ENCODE results near the gene DOK3.
A peak's percentile ranks its signal among the peaks of the same experiment; 100 is the strongest.

The DOK3 gene, protein sequence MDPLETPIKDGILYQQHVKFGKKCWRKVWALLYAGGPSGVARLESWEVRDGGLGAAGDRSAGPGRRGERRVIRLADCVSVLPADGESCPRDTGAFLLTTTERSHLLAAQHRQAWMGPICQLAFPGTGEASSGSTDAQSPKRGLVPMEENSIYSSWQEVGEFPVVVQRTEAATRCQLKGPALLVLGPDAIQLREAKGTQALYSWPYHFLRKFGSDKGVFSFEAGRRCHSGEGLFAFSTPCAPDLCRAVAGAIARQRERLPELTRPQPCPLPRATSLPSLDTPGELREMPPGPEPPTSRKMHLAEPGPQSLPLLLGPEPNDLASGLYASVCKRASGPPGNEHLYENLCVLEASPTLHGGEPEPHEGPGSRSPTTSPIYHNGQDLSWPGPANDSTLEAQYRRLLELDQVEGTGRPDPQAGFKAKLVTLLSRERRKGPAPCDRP

DNA sequence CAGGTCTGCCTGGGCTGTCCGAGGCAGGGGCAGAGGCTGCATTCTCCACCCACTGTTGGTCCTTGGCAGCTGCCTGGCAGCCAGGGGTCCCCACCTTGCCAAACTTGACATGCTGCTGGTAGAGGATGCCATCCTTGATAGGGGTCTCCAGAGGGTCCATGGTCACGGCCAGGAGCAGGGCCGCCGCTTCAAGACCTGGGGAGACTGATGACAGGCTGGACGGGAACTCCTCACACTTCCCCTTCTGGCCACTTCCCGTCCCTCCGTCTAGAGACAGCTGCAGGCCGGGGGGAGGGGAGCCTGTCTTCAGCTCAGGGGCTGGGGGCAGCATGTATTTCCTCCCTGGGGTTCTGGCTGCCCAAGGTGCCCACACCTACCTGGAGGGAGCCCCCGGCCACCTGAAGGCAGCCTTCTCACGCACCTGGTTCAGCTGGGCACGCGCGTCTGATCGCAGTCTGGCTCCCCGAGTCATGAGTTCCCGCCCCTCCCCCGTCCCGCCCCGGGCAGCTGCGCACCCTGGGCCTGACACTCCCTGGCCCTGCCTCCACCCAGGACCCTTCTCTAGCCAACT is at the start of gene DOK3:
Gene DOK3 (minus strand): TSS at position 446 of the 571 bp plus-strand sequence. CDS start 286 bp downstream, at position 160.
- H3F3A ChIP-seq (ENCODE audit: insufficient read depth): peaks cover 35% of the 10 kb centered on the region
- H3K4me3 ChIP-seq (ENCODE audit: insufficient read depth, low read length, poor library complexity, severe bottlenecking): peak within 1 kb of the TSS; percentile 66
- peak within 1 kb of the TSS; percentile 92 for H3K4me2 ChIP-seq (ENCODE audit: low read depth, low read length, poor library complexity, severe bottlenecking)

DNA sequence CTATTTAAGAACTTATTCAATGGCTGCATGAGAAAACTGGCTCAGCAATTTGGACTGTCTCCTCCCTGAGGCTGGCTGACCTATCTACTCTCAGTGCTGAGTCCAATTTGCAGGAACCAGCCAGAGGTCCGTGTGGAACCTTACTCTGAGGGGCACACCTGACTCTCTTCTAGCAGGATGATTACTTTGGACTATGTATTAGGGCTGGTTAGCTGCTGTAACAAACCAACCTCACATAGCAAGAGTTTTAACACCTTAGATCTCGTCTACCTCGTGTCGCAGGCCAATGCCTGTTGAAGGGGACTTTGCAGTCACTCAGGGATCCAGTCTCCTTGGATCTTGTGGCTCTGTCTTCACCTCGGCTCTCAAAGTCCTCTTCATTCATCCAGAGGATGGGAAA is 48.2 kb upstream of the DOK3 start:
- no peak overlapping the region for H2AFZ ChIP-seq (ENCODE audit: low read depth, low read length, severe bottlenecking)
- no peaks in the 10 kb centered on the region for H3K9me2 ChIP-seq (replicated peaks; ENCODE audit: insufficient read depth, low read length)
- H4K20me1 ChIP-seq (ENCODE audit: low read depth, low read length): no peaks in the 10 kb centered on the region
- peaks cover 13% of the 10 kb centered on the region for H3K79me2 ChIP-seq (ENCODE audit: insufficient read depth, low read length)
- no peaks in the 10 kb centered on the region for H3K9me3 ChIP-seq (ENCODE audit: insufficient read depth, low read length)
- TF ChIP-seq, protein P1, sequence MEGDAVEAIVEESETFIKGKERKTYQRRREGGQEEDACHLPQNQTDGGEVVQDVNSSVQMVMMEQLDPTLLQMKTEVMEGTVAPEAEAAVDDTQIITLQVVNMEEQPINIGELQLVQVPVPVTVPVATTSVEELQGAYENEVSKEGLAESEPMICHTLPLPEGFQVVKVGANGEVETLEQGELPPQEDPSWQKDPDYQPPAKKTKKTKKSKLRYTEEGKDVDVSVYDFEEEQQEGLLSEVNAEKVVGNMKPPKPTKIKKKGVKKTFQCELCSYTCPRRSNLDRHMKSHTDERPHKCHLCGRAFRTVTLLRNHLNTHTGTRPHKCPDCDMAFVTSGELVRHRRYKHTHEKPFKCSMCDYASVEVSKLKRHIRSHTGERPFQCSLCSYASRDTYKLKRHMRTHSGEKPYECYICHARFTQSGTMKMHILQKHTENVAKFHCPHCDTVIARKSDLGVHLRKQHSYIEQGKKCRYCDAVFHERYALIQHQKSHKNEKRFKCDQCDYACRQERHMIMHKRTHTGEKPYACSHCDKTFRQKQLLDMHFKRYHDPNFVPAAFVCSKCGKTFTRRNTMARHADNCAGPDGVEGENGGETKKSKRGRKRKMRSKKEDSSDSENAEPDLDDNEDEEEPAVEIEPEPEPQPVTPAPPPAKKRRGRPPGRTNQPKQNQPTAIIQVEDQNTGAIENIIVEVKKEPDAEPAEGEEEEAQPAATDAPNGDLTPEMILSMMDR (IDR thresholded peaks at IDR 0.05; ENCODE audit: insufficient read depth, low read length, poor library complexity, severe bottlenecking): no peak
- no peak for TF ChIP-seq EZH2phosphoT487 (conservative IDR thresholded peaks at IDR 0.05; ENCODE audit: low read length)
- H3K36me3 ChIP-seq (ENCODE audit: low read length): no peaks in the 10 kb centered on the region
- no peak overlapping the region for H3K4me3 ChIP-seq (ENCODE audit: insufficient read depth, low read length, poor library complexity, severe bottlenecking)
- no peaks in the 10 kb centered on the region for H3K27me3 ChIP-seq (ENCODE audit: low read length)
- H3K9ac ChIP-seq (ENCODE audit: low read length): no peak overlapping the region
- no peaks in the 10 kb centered on the region for H3F3A ChIP-seq (ENCODE audit: insufficient read depth)
- H3K4me2 ChIP-seq (ENCODE audit: low read depth, low read length, poor library complexity, severe bottlenecking): no peak overlapping the region
- no peak overlapping the region for H3K27ac ChIP-seq (ENCODE audit: low read depth, low read length)

More for the DNA sequence above, at the start of gene DOK3:
- Histone ChIP-seq H3K79me2 (ENCODE audit: insufficient read depth, low read length) (peaks cover 20% of the 10 kb centered on the region; the same call in 1 of the 2 replicates), H3K9ac (ENCODE audit: low read length) (peak within 1 kb of the TSS; percentile 88), H4K20me1 (ENCODE audit: low read depth, low read length) (no peaks in the 10 kb centered on the region), H3K27me3 (ENCODE audit: low read length) (no peaks in the 10 kb centered on the region), H2AFZ (ENCODE audit: low read depth, low read length, severe bottlenecking) (no peak within 1 kb of the TSS), H3K27ac (ENCODE audit: low read depth, low read length) (peak within 1 kb of the TSS; percentile 95), H3K9me3 (ENCODE audit: insufficient read depth, low read length) (no peaks in the 10 kb centered on the region), H3K36me3 (ENCODE audit: low read length) (peaks cover 5% of the 10 kb centered on the region), H3K9me2 (replicated peaks; ENCODE audit: insufficient read depth, low read length) (no peaks in the 10 kb centered on the region)
- no peak for TF ChIP-seq EZH2phosphoT487 (conservative IDR thresholded peaks at IDR 0.05; ENCODE audit: low read length)
- TF ChIP-seq, protein P1 (IDR thresholded peaks at IDR 0.05; ENCODE audit: insufficient read depth, low read length, poor library complexity, severe bottlenecking): no peak

DNA sequence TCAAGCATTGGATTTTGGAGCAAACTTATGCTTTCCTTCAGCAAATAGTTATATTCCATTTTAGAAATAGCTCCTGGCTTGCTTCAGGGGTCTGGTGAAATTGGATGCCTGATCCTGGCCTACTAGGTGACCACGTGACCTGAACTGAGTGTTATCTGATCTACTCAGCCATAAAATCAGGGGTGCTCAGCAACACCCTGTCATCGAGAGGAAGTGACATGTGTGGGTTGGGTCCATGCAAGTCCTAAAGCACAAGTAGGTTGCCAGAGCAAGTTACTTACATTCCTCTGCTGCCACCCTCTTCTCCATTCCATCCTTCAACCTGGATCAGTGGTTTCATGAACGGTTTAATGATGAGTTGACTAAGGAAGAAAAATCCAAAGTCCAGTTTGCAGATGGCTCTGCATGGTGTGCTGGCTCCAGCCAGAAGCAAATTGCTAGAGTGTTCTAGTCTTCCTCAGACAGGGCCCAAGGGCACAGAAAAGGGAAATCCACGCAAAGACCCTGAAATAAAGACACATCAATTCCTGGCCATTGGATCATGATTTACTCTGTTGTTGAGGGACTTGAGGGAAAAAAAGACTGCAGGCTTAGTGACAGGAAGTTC is 47.5 kb upstream of the DOK3 start:
- Histone ChIP-seq H3K27ac (ENCODE audit: low read depth, low read length) (no peak overlapping the region), H3K4me3 (ENCODE audit: insufficient read depth, low read length, poor library complexity, severe bottlenecking) (no peak overlapping the region), H3K9me2 (replicated peaks; ENCODE audit: insufficient read depth, low read length) (no peaks in the 10 kb centered on the region), H3K4me2 (ENCODE audit: low read depth, low read length, poor library complexity, severe bottlenecking) (no peak overlapping the region), H2AFZ (ENCODE audit: low read depth, low read length, severe bottlenecking) (no peak overlapping the region), H3K36me3 (ENCODE audit: low read length) (no peaks in the 10 kb centered on the region), H3K27me3 (ENCODE audit: low read length) (no peaks in the 10 kb centered on the region), H3F3A (ENCODE audit: insufficient read depth) (no peaks in the 10 kb centered on the region), H3K9me3 (ENCODE audit: insufficient read depth, low read length) (no peaks in the 10 kb centered on the region), H3K9ac (ENCODE audit: low read length) (no peak overlapping the region), H4K20me1 (ENCODE audit: low read depth, low read length) (no peaks in the 10 kb centered on the region), H3K79me2 (ENCODE audit: insufficient read depth, low read length) (peaks cover 20% of the 10 kb centered on the region)
- no peak for TF ChIP-seq EZH2phosphoT487 (conservative IDR thresholded peaks at IDR 0.05; ENCODE audit: low read length)
- TF ChIP-seq, protein P1 (IDR thresholded peaks at IDR 0.05; ENCODE audit: insufficient read depth, low read length, poor library complexity, severe bottlenecking): no peak

Measured in SU-DHL-6 (cell line).